CD4-positive, alpha-beta T cell treated with Interleukin-21 for 1 hour (primary cell): ENCODE measurements around the gene TPX2.
A peak's percentile ranks its signal among the peaks of the same experiment; 100 is the strongest.
"Not testable (repeated sequence)": the region's sequence is repeated elsewhere in the genome, so short reads cannot be mapped to it uniquely, and the experiment has no call there.

Experiments
- DNase-seq: peaks from one replicate; pipeline ENCODE4 v3.0.0-alpha.2; 2020

The TPX2 gene

DNA sequence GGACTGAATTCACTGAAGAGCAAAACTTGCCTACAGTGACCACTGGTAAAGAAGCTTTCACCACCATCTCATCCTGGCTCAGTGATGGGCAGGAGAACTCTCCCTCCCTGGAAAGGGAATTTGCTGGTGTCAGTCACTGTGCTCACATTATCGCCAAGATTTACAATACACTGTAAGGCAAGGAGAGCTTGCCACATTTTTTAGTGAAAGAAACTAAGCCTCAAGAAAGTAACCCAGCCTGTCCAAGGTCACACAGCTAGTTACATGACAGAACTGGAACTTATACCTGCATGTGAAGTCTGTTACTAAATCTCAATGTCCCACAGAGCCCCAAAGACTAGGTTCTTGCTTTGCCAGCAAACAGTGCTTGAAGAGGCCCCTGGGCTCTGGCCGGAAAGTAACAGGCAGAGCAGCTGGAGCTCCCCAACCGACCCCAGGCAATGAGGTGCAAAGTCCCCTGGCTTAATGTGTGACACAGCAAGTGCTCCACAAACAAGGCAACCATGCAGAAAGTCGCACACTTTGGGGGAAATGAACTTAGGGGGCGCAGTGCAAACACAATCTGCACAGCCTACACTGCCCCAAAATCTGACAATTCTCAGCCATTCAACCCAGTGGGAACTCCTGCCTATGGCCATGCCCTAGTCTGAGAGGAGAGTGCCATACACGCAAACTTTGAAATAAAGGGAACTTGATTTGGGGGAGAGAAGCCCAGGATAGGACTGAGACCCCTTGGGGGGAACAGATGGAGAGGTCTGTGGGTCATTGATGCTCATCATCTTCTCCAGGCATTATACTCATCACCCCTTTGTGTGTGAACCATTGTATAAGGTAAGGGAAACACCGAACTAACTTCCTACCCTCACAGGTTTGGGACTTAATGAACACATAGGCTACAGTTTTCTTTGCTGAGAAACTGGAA is 18.3 kb upstream of the TPX2 start:
- DNase-seq: peak; percentile 46

DNA sequence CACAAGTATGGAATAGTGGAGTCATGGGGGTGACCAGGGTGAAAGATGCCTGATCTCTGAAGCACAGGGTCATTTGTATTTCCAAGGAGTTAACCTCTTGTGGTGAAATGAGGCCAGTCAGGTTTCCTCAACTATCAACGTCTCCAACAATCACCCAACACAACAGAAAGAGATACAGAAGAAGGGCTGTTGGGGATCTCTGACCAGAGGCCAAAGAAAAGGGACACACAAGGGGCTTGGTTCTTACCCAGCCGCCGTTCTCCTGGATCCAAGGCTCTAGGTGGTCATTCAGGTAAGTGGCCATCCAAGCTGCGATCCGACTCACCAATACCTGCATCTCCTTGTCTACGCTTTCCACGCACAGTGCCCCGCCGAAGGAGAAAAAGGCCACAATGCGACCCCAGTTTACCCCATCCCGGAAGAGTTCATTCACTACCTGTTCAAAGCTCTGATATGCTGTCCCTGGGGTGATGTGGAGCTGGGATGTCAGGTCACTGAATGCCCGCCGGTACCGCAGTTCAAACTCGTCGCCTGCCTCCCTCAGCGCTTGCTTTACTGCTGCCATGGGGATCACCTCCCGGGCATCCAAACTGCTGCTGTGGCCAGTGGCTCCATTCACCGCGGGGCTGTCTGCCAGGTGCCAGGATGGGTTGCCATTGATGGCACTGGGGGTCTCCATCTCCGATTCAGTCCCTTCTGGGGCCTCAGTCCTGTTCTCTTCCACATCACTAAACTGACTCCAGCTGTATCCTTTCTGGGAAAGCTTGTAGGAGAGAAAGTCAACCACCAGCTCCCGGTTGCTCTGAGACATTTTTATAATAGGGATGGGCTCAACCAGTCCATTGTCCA is 17.5 kb upstream of the TPX2 start:
- DNase-seq: no peak

DNA sequence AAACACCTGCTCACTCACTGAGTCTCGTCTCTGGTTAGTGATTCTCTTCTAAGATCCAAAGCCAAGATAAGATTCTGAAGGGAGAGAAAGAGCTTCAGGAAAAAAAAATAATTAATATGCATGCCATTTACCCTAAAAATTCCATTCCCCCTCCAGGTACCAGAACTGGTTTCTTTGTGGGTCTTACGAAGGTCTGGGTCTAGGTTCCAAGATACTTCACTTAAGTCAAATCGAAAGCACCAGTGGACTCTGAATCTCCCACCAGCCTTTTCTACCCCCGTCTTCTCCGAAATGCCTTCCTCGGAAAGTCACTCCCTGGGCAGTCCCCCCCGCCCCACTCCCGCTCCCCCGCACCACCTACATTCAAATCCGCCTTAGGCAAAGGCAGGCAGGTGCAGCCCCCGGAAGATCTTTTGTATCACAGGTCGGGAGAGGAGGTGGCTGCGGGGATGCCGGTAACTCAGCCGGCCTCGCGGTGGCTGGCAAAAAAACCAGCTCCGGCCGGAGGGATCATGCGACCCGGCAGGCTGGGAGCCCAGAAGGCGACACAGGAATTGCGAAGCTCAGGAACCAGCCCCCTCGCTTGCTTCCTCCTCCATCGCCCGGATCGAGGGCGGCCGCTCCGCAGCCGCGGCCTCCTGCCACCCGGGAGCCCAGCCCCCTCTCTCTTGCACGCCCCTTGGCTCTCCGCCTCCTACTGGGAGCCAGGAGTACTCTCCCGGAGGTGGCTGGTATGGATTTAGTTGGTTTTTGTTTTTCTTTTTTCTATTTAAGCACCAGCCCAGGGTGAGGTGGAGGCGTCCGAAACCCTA is 16.6 kb upstream of the TPX2 start, which contains the start of gene BCL2L1:
Gene BCL2L1, minus strand, starts transcription at position 612 of the 812 bp plus-strand sequence. CDS start 650 bp downstream, outside the sequence.
- peak; percentile 67 for DNase-seq

DNA sequence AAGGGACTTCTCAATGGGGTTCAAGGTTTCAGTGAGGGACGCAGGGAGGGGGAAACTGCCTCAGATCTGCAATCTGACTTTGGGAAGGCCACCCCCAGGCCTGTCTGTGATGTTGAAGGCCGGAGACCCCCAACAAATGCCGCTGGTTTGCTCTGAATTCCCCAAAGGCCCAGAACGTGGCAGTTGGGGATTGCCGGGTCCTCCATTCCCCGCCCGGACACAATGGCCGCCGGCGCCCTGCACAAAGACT is 16.1 kb upstream of the TPX2 start:
- no peak for DNase-seq

DNA sequence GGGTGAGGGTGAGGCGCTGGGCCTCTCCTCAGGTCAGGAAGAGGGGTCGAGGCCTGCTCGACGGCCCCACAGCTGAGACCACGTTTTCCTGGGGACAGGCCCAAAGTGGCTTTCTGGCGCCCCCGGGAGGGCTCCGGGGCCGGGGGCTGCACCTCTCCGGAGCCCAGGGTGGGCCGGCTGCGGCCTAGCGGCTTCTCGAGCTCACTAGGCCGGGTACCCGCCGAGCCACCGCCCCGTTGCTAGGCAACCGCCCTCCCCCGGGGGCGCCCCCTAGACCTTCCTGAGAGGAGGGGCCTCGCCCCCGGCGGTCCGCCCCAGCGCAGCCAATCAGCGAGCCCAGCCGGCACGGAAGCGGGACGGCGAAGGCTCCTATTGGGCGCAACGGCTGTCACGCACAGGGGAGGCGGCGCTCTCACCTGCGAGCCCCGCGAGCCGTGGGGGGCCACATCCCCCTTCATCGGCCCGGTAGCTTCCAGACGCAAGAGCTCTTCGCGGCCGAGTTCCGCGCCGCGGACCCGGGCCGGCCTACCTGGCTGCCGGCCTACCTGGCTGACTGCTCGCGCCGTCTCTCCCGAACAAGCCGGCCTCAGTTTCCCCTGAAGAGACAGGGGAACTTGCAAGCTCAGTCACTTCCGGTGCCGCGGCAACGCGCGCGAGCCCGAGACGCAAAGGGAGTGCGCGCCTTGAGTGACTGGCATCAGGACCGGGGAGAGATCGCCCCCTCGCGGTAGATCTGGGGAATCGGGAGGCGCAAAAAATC is 15.6 kb upstream of the TPX2 start:
- DNase-seq: peak; percentile 98

DNA sequence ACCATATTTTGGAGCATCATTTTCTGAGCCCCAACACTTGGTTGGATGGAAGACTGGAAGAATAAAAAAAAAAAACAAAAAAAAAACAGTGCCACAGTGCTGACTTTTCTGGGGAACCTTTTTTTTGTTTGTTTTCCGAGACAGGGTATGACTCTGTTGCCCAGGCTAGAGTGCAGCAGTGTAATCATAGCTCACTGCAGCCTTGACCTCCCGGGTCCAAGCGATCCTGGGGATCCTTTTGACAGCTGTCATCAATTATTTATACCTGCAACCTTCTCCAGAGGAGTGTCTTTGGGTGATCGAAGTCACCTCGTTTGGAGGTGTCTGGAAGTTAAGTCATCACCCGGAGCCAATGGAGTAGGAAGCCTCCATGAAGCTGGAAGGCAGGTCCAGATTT is 7.8 kb upstream of the TPX2 start:
- no peak for DNase-seq

DNA sequence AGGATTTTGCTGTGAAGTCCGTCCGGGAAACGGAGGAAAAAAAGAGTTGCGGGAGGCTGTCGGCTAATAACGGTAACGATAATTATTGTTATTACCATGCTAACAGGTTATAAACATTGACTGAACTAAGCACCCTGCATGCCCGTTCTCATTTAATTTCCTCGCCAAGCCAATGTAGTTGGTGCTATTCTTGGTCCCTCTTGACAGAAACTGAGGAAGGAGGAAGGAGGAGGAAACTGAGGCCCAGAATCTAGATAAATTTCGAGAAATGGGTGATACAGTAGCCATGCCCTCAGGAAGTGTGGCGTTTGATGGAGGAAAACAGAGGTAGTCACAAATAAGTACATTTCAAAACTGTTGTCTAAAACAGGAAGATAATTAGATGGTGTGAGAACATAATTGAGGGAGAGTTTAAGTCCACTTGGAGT is 474 bp downstream of the TPX2 start:
- no peak for DNase-seq

DNA sequence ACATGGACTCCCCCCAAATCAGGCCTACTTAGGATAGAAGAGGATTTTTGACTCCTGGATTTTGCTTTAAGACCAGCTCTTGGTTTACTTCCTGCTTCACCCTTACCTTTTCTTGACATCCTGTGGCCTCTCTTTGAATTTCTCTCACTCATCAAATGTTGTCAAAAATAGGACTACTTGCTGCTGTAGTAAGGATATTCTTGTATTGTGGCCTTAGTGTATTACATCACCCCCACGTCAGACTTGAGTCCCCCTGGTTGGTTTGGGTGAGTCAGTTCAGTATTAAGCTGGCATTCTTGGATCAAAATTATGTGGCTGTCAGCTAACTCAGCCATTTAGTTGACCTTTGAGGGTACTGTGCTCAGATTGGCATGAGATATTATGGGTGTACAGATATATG is 1.1 kb downstream of the TPX2 start:
- DNase-seq: peak; percentile 39

DNA sequence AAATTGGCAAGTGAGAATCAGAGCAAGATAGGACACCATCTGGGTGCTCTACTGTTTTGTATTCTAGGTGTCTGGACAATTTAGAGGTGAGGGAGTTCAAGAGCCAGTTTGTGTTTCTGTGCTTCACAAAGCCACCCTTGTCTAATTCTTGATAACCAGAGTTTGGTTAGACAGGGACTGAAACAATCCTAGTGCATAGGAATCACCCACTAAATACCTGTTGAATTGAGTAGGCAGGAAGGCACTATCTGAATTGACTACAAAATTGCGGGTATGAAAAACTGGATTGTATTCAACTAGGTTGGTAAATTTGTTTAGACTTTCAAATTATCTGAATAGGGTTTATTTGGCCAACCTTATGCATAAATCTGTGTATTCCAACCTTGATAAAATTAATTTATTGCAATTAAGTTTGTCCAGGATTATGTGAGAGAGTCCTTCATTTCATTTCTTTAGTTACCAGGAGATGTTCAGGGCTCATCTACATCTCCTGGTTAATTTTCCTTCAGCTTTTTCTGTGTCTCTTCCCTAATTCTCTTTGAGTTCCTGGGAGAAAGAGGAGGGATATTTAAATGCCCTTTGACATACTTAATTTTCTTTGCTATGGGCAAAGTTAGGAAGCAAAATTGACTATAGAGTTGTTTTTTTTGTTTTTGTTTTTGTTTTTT is 1.7 kb downstream of the TPX2 start:
- no peak for DNase-seq

DNA sequence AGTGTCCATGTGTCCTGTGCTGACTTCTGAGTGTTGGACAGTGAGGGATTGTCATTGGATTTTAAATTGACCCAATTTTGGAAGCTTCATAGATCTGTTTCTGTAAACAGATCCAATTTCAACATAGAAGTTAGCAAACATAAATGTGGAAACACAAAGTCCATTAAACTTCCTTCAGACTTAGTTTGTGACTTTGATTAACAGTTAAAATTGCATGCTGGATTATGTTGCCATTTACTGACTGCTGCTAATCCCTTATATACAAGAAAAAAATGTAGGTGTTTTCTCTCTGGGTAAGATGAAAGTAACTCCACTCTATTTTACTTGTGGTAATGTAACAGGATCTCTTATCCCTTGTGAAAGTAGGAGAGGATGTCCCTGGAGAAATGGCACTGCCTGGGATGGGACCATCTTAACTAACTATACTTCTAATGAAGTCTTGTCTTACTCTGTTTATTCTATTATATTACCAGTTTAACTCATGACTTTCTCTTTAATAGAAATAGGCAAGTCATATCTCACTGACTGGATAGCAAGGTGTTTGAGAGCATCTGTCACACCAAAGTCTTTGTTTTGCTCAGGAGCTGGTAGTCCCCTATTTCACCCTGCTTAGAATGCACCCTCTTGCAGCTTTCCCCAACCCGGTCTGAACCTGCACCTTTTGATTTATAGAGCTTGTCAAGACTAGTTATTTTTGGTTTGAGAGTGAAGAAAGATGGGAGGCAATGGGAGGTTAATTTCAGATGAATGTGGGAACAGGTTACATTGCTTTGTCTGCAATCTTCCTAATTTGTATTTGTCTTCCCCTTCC is 7.2 kb downstream of the TPX2 start:
- DNase-seq: no peak

DNA sequence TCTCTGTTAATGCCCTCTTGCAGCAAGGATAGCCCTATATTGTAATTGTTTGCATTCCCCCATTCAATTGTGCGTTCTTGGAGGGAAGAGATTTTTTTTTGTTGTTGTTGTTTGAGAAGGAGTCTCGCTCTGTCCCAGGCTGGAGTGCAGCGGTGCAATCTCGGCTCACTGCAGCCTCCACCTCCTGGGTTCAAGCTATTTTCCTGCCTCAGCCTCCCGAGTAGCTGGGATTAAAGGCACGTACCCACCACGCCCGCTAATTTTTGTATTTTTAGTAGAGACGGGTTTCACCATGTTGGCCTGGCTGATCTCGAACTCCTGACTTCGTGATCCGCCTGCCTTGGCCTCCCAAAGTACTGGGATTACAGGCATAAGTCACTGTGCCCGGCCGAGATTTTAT is 7.9 kb downstream of the TPX2 start:
- not testable (repeated sequence) for DNase-seq

DNA sequence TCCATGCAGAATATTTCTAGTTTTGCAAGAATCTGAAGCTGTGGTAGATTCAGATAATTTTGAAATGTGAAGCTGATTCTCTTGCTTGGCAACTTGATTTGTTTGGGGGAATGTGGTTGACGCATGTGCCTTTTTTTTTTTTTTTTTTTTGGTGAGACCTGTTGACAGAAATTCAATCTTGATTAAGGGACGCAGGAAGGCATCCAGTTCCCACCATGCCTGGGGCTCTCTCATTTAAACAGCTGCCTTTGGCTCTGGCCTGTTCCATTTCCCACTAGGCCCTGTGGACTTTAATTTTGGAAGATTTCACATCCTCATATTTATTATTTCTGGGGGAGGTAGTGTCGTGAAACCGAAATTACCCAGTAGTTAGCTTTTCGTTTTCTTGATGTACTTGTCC is 8.6 kb downstream of the TPX2 start:
- DNase-seq: no peak

DNA sequence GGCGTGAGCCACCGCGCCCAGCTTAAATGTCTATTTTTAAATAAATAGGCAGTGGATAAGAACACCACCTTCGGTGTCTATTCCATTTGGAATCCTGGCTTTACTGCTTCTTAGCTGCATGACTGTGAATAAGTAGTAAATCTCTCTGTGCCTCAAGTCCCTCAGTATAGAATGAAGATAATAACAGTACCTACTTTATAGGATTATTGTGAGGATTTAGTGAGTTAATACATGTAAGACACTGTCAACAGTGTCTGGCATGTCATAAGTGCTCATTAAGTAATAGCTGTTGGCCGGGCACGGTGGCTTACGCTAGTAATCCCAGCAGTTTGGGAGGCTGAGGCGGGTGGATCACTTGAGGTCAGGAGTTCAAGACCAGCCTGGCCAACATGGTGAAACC is 10.1 kb downstream of the TPX2 start:
- DNase-seq: no peak

DNA sequence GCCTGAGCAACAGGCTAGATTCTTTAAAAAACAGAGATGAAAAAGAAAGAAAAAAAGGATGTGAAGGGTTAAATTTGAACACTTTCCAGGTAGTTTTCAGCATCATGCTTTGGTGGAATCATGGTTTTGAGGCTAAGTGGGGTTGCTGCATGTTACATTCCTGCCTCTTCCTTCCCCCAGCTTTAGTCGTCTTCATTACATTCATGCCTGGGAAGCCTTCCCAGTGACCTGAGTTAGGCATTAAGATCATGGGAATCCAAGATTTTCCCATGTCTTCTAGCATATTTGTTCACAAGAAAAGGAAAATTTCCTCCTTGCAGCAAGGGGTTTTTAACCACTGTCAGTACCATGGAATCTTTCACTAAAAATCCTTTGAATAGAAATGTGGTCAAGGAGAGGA is 12.0 kb downstream of the TPX2 start:
- no peak for DNase-seq

DNA sequence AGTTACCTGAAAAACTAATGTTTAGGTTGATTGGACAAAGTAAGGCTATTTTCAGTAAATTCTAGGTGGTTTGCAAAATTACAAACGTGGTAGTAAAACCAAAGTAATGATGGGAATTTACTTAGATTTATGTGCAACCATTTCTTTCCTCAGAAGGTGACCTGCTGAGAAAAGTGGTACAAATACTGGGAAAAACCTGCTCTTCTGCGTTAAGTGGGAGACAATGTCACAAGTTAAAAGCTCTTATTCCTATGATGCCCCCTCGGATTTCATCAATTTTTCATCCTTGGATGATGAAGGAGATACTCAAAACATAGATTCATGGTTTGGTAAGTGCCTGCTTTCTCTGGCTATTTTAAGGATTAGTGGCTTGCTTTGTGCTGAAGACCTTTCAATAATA is 18.2 kb downstream of the TPX2 start:
- DNase-seq: no peak

DNA sequence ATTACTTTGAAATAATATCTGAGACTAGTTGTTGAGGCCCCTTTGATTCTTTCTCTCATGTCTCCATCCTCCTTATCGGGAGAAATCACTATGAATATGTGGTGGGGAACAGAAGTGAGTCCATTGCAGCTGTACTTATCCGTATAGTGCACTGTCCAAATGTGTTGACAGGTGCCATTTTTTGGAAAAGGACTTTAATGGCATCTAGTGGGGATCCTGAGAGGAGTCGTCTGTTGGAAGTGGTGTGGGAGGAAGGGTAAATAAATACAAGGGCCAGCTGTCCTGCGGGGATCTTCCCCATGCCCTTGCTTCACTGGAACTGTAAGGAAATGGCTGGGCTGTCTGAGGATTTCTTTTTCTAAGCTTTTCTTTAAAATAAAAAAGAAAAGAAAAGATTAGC is 19.4 kb downstream of the TPX2 start:
- DNase-seq: no peak

DNA sequence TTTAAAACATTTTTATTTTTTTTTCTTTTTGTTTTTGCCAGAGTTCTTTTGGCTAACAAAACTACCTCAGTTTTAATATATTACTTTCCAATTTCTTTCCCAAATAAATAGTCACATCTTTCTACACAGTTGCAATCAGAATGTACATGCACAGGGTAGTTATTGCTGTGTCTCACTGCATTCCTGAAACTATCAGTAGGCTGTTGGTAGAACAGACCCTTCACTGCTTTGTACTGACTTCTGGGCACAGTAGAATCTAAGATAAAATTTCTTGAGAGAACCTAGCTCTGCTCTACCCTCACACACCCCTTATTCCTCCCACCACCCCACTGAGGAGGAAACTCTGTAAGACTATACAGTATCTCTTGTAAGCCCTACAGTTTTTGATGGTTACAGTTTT is 19.9 kb downstream of the TPX2 start:
- DNase-seq: no peak

DNA sequence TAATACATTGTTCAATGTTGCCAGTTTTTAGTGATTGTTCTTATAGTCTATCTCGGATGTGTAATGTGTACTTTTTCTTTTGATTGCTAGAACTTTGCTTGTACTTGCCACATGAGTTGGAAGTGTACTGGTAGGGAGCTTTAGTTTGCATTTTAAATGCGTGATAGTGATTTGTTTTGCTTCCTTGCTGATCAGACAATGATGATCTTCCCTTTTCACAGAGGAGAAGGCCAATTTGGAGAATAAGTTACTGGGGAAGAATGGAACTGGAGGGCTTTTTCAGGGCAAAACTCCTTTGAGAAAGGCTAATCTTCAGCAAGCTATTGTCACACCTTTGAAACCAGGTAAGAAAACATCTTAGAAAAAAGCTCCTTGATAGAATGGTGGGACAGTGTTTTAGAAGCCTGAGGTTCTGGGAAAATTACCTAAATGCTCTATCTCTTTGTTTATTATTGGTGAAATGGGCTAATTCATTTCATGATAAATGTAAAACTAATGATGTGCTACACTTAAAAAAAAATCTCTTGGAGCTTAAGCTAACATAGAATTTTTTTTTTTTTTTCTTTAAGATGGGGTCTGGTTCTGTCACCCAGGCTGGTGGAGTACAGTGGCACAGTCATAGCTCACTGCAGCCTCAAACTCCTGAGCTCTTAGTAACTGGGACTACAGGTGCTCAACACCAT is 20.9 kb downstream of the TPX2 start:
- no peak for DNase-seq

DNA sequence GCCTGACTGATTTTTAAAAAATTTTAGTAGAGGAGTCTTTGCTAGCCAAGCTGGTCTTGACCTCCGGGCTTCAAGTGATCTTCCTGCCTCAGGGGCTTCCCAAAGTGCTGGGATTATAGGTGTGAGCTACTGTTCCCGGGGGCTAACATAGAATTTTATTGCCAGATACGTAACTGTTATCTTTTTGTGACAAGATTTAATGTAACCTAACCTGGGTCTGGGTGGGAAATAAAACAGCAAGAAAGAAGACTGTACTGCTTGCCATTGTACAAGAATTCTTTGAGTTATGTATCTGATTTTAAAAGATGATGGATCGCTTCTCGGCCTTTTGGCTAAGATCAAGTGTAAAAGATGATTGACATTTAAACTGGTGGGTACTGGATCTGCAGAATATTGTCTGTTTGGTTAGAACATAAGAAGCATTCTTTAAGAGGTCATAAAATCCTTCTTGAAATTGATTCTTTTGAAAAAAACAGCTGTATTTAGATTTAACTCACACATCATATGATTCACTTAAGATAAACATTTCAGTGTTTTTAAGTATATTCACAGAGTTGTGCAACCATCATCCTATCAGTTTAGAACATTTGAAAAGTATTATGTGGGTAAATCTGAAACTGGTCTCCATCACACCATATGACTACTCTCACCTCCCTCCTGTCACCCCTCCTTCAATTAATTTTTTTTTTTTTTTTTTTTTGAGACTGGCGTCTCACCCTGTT is 21.6 kb downstream of the TPX2 start:
- no peak for DNase-seq
